Muscle of back (tissue), 11 donors: ENCODE data around the gene TAGLN2. TPM values are rescaled to one million over a fixed set of nuclear protein-coding genes. Genes with fewer than 3 reads are reported as not detected.
A peak's percentile ranks its signal among the peaks of the same experiment; 100 is the strongest.

Experiments
- DNase-seq, 3 donors: peaks; one replicate each; pipeline versions ENCODE4 v3.0.0 to v3.0.0-alpha.2; 2013
- polyA plus RNA-seq, 10 donors: library from polyadenylated mRNA; unstranded; fragments of 120-200 nt; gene quantifications; one replicate each; pipeline ENCODE4 v1.2.1, GENCODE V29; 2013; ENCODE audit not compliant: insufficient read length in 10 of 10

Gene TAGLN2
- polyA plus RNA-seq, 10 donors, result 148 to 245 (median 204) TPM

- no peak for DNase-seq
Measured at GRCh38 chr1:159937054-159937750, 11.9 kb upstream of the TAGLN2 start.

GRCh38 chr1:159936273-159936904 lies 11.1 kb upstream of the TAGLN2 start:
- peak in 2 of 3 donors; percentile 63 to 74 for DNase-seq

- no peak for DNase-seq
Measured at GRCh38 chr1:159935719-159936272, 10.5 kb upstream of the TAGLN2 start.

GRCh38 chr1:159935305-159935704 lies 10.0 kb upstream of the TAGLN2 start:
- DNase-seq, result no peak

GRCh38 chr1:159934136-159935039 lies 9.1 kb upstream of the TAGLN2 start:
- DNase-seq, result no peak

GRCh38 chr1:159933347-159933746 lies 8.0 kb upstream of the TAGLN2 start:
- no peak for DNase-seq

GRCh38 chr1:159932296-159933285 lies 7.3 kb upstream of the TAGLN2 start:
- no peak for DNase-seq

GRCh38 chr1:159931795-159932173 lies 6.5 kb upstream of the TAGLN2 start:
- no peak for DNase-seq

- no peak for DNase-seq
Measured at GRCh38 chr1:159931101-159931794, 5.9 kb upstream of the TAGLN2 start.

GRCh38 chr1:159930634-159931033 lies 5.3 kb upstream of the TAGLN2 start:
- DNase-seq, result no peak

- no peak for DNase-seq
Measured at GRCh38 chr1:159930216-159930615, 4.9 kb upstream of the TAGLN2 start.

GRCh38 chr1:159929155-159930051 lies 4.1 kb upstream of the TAGLN2 start:
- DNase-seq, result no peak

GRCh38 chr1:159928491-159929050 lies 3.3 kb upstream of the TAGLN2 start:
- no peak for DNase-seq

- peak in 1 of 3 donors; percentile 36 for DNase-seq
Measured at GRCh38 chr1:159927849-159928431, 2.6 kb upstream of the TAGLN2 start.

GRCh38 chr1:159927211-159927848 lies 2.0 kb upstream of the TAGLN2 start:
- DNase-seq, result no peak

- no peak for DNase-seq
Measured at GRCh38 chr1:159925719-159926078, 392 bp upstream of the TAGLN2 start.

GRCh38 chr1:159924025-159924790 lies 1.1 kb downstream of the TAGLN2 start:
- peak; percentile 78 to 92 (median 81) for DNase-seq
